GM19467 (cell line): ENCODE data around the gene DHTKD1.
A peak's percentile ranks its signal among the peaks of the same experiment; 100 is the strongest.
"Not testable (repeated sequence)": the region's sequence is repeated elsewhere in the genome, so short reads cannot be mapped to it uniquely, and the experiment has no call there.

Experiments
- ATAC-seq: cut with Tn5 transposase; IDR thresholded peaks from one replicate; pipeline ENCODE4 v1.9.1; 2021; ENCODE audit warnings: mild to moderate bottlenecking, moderate library complexity; ENCODE audit not compliant: unreplicated experiment

Gene DHTKD1

DNA sequence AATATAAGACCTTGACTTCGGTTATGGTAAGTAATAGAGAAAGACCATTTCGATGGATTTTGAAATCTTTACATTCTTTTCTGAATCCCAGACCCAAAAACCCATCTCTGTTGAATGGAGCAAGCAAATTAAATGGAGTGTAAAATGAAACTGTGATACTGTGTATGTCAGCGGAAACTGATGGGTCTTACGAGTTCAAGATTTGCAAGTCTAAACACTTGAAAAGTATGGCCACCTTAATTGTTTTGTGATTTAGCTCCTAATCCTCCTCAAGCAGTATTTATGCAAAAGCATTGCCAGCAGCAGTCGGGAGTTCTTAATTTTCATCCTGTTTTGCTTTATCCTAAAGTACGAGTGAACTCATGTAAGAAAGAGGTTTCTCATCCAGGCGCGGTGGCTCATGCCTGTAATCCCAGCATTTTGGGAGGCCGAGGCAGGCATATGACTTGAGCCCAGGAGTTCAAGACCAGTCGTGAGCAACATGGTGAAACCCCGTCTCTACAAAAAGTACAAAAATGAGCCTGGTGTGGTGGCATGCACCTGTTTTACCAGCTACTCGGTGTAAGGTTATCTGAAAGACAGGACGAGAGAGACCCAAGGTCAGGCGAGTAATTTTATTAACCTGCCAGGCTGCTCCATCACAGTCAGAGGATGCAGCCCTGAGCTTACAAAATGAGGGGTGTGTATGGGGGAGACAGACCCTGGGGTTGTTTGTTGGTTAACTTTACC is 5.8 kb upstream of the DHTKD1 start:
- ATAC-seq, result no peak

DNA sequence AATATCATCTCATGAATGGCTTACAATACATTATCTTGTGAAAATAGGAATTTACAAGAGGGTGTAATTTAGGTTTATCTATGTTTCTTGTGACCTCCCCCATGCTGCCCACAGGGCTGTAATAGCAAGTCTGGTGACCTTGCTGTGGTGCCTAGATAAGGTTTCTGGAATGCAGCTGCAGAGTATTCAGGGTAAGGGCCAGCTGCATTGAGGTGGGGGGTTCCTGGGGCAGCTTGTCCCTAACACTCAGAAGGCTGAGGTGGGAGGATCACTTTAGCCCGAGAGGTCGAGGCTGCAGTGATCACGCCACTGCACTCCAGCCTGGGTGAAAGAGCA is 5.3 kb upstream of the DHTKD1 start:
- ATAC-seq, result no peak

DNA sequence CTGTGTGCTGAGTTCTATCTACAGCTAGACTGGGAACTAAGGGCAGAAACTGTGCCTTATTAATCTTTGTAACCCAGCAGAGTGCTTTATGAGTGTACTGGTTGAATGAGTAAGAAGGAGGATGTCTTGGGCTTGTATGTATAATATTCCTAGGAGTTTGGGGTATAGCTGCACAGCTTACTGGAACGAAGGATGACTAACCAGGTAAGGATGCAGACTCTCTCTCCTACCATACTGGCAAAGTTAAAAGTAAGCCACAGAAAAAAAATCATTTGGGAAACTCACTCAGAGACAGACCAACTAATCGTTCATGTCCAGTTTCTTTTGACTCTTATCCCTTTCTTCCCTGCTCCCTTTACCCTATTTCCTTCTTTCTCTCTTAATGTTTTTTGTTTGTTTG is 1.4 kb upstream of the DHTKD1 start:
- no peak for ATAC-seq

DNA sequence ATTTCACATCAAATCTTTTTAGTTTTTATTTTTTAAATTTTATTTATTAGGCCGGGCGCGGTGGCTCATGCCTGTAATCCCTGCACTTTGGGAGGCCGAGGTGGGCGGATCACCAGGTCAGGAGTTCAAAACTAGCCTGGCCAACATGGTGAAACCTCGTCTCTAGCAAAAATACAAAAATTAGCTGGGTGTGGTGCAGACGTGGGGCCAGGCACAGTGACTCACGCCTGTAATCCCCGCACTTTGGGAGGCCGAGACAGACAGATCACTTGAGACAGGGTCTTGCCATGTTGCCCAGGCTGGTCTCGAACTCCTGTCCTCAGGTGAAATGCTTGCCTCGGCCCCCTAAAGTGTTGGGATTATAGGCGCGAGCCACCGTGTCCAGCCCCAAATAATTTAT is 2.7 kb downstream of the DHTKD1 start:
- ATAC-seq, result not testable (repeated sequence)

GRCh38 chr10:12073526-12073925 is 4.8 kb downstream of the DHTKD1 start:
- no peak for ATAC-seq

- ATAC-seq, result no peak
Measured at GRCh38 chr10:12077580-12078180, 8.9 kb downstream of the DHTKD1 start.

DNA sequence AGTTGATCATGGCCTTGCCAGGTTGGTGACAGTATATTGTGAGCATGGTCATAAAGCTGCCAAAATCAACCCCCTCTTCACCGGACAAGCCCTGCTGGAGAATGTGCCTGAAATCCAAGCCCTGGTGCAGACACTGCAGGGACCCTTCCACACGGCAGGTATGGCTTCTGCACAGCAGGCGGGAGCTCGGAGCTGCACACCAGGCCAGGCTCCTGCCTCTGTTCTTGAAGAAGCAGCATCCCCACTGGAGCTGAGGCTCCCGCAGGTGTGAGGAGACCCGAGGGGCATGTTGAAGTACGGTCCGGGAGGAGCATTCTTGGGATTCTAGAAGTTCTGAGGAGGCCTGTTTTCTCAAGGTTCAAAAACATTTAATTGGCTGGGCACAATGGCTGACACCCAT is 12.7 kb downstream of the DHTKD1 start:
- ATAC-seq, result no peak

DNA sequence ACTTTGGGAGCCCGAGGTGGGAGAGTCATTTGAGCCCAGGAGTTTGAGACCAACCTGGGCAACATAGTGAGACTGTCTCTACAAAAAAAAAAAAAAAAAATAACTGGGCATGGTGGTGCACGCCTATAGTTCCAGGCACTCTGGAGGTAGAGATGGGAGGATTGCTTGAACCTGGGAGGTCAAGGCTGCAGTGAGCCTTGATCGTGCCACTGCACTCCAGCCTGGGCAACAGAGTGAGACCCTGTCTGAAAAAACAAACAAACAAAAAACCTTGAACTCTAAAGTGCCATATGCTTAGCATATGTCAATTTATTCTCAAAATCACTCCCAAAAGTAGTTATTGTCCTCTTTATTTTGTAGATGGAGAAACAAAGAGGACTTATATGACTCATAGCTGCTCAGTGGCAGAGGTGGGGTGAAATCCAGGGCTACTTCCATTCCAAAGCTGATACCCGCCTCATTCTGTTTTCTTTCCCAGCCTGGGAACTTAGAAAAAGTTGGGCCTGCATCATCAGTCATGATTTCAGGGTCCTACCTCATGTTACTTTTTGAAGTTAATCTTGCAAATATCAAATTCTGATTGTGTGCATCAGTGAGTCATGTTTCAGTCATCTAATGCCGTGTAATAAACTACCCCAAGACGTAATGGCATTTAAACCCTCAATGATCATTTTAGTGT is 13.3 kb downstream of the DHTKD1 start:
- ATAC-seq, result no peak

- ATAC-seq, result no peak
Measured at GRCh38 chr10:12088919-12089318, 20.2 kb downstream of the DHTKD1 start.

DNA sequence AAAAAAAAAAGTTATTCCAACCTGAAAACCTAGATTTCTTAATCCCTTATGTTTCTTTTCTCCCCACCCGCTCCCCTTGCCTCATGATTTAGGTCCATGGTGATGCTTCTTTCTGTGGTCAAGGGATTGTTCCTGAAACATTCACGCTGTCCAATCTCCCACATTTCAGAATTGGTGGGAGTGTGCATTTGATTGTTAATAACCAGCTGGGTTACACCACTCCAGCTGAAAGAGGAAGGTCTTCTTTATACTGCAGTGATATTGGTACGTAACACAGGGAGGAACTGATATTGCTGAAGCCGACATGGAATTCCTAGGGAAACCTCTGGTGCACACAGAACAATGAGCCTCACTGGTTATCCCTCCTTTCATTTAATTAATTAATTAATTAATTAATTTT is 22.7 kb downstream of the DHTKD1 start:
- ATAC-seq, result no peak

DNA sequence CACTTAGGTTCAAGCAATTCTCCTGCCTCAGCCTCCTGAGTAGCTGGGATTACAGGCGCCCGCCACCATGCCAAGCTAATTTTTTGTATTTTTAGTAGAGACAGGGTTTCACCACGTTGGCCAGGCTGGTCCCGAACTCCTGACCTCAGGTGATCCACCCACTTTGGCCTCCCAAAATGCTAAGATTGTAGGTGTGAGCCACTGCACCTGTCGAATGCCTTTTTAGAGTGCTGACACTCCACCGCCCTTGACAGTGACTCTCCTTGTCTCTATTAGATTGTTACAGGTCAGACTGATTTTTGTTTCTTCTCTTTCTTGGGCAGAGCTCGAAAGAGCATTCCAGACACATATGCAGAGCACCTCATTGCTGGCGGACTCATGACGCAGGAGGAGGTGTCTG is 28.6 kb downstream of the DHTKD1 start:
- not testable (repeated sequence) for ATAC-seq

- ATAC-seq, result no peak
Measured at GRCh38 chr10:12097791-12098190, 29.0 kb downstream of the DHTKD1 start.

- no peak for ATAC-seq
Measured at GRCh38 chr10:12098966-12099365, 30.2 kb downstream of the DHTKD1 start.

DNA sequence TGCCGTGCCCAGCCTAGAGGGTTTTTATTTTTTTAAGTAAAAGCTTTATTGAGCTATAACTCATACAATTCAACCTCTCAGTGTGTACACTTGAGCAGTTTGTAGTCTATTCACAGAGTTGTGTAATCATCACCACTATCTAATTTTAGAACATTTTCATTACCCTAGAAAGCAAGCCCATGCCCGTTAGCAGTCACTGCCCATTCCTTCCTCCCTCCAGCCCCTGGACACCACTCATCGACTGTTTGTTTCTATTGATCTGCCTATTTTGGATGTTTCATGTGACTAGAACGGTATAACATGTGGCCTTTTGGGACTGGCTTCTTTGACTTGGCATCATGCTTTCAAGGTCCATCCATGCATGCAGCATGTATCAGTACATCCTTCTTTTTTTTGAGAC is 35.0 kb downstream of the DHTKD1 start:
- no peak for ATAC-seq

- no peak for ATAC-seq
Measured at GRCh38 chr10:12107781-12108180, 39.0 kb downstream of the DHTKD1 start.

- no peak for ATAC-seq
Measured at GRCh38 chr10:12109286-12109685, 40.5 kb downstream of the DHTKD1 start.

DNA sequence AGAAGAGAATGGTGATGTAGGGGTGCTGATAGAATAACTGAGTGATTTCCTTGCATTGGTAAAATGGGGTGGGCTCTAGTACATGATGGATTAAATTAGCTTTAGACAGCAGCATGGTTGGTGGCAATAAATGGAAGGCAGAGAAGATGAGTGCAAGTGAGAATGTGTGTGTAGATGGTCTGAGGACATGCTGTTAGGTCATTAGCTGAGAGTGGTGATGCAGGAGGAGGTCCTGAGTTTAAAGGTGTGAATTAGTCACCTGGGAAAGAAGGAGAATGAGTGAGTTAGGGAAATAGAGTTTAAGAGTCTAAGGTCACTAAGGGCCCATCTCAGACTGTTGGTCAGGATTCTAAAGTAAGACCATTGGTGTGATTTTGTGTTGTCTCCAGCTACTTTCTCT is 42.8 kb downstream of the DHTKD1 start:
- no peak for ATAC-seq

DNA sequence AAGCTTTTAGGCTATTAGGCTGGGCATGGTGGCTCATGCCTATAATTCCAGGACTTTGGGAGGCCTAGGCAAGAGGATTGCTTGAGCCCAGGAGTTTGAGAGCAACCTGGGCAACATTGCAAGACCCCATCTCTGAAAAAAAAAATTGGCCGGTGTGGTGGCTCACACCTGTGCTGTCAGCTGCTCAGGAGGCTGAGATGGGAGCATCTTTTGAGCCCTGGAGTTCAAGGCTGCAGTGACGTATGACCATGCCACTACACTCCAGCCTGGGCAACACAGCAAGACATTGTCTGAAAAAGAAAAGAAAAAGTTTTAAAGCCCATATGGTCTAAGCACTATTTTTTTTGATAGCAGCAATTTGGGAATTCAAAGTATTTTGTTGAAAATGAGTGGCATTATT is 44.9 kb downstream of the DHTKD1 start:
- no peak for ATAC-seq

GRCh38 chr10:12121673-12122072 is 52.9 kb downstream of the DHTKD1 start:
- no peak for ATAC-seq

- peak; percentile 86 for ATAC-seq
Measured at GRCh38 chr10:12129222-12130111, 60.7 kb downstream of the DHTKD1 start, which contains the start of gene SEC61A2. TSS of gene SEC61A2 (plus strand) at chr10:12129677. CDS start at chr10:12129788, 111 bp downstream.

GRCh38 chr10:12130237-12130872 is 61.6 kb downstream of the DHTKD1 start:
- peak; percentile 39 for ATAC-seq
